IMR-90 (cell line): ENCODE measurements around the gene PRKCB. TPM values are rescaled to one million over a fixed set of nuclear protein-coding genes. Genes with fewer than 3 reads are reported as not detected.

Experiments
- ATAC-seq: fragments of 200-7000 bp; cut with Tn5 transposase; 2 replicates; pipeline ENCODE4 v1.9.1; 2020; ENCODE audit warnings: low read depth, mild to moderate bottlenecking, moderate library complexity
- BruUV-seq: library from RNA; stranded (reverse); fragments of 400-500 nt; replicated peaks from 2 replicates; lab custom pipeline; 2021; lab: Mats Ljungman, UMichigan
- CTCF ChIA-PET: fragments of 300-600 bp; formaldehyde crosslinking; extraction: SDS; loops from one replicate; lab custom pipeline; 2021; ENCODE audit warnings: antibody characterized with exemption; lab: Yijun Ruan, JAX
- POLR2A ChIA-PET: fragments of 300-600 bp; sonication (Branson Sonifier 250); formaldehyde crosslinking; loops from one replicate; lab custom pipeline; 2022; ENCODE audit warnings: antibody characterized with exemption; ENCODE audit not compliant: unreplicated experiment; lab: Charles Lee
- DNase-seq: peaks from one replicate; pipeline ENCODE4 v3.0.0; 2013
- H2AFZ ChIP-seq: replicated peaks from 2 replicates; pipeline ENCODE3; 2013; ENCODE audit warnings: low read length, mild to moderate bottlenecking; ENCODE audit not compliant: poor library complexity
- H2AK5ac ChIP-seq: 2 replicates; pipeline ENCODE4 v1.6.1; 2013; ENCODE audit warnings: low read depth, low read length, inconsistent platforms
- H2AK9ac ChIP-seq: replicated peaks from 2 replicates; pipeline ENCODE3; 2013; ENCODE audit warnings: mild to moderate bottlenecking, low read depth, low read length, moderate library complexity; ENCODE audit not compliant: poor library complexity
- H2BK120ac ChIP-seq: 2 replicates; pipeline ENCODE4 v1.6.1; 2013; ENCODE audit warnings: low read depth, low read length, inconsistent platforms
- H2BK15ac ChIP-seq: 3 replicates; pipeline ENCODE4 v1.6.1; 2013; ENCODE audit warnings: low read depth, low read length, inconsistent platforms
- H2BK20ac ChIP-seq: 2 replicates; pipeline ENCODE4 v1.6.1; 2013; ENCODE audit warnings: low read depth, mild to moderate bottlenecking, inconsistent platforms, low read length, moderate library complexity
- H2BK5ac ChIP-seq: 2 replicates; pipeline ENCODE4 v1.6.1; 2013; ENCODE audit warnings: mild to moderate bottlenecking, low read depth, low read length, inconsistent platforms; ENCODE audit not compliant: poor library complexity, severe bottlenecking
- H3K14ac ChIP-seq: replicated peaks from 2 replicates; pipeline ENCODE4 v1.6.1; 2013; ENCODE audit warnings: low read depth, low read length, inconsistent platforms
- H3K18ac ChIP-seq: 2 replicates; pipeline ENCODE4 v1.6.1; 2013; ENCODE audit warnings: low read depth, low read length, control low read depth
- H3K23ac ChIP-seq: 2 replicates; pipeline ENCODE4 v1.6.1; 2013; ENCODE audit warnings: low read depth, low read length, inconsistent platforms
- H3K27ac ChIP-seq: 2 replicates; pipeline ENCODE4 v1.5.1; 2013; ENCODE audit warnings: mild to moderate bottlenecking, control low read depth, low read length; ENCODE audit not compliant: insufficient read depth
- H3K27me3 ChIP-seq: 2 replicates; pipeline ENCODE4 v1.6.1; 2013; ENCODE audit warnings: low read length; ENCODE audit not compliant: control insufficient read depth, insufficient read depth
- H3K36me3 ChIP-seq: 2 replicates; pipeline ENCODE4 v1.6.1; 2013; ENCODE audit warnings: low read length, mixed read lengths; ENCODE audit not compliant: control insufficient read depth, insufficient read depth
- H3K4ac ChIP-seq: 2 replicates; pipeline ENCODE4 v1.6.1; 2013; ENCODE audit warnings: low read depth, low read length, inconsistent platforms
- H3K4me1 ChIP-seq: 2 replicates; pipeline ENCODE4 v1.6.1; 2013; ENCODE audit warnings: low read length, mixed read lengths; ENCODE audit not compliant: control insufficient read depth, insufficient read depth
- H3K4me2 ChIP-seq: 2 replicates; pipeline ENCODE4 v1.6.1; 2013; ENCODE audit warnings: low read depth, mild to moderate bottlenecking, control low read depth, low read length, moderate library complexity
- H3K4me3 ChIP-seq: 2 replicates; pipeline ENCODE4 v1.5.1; 2013; ENCODE audit warnings: low read depth, mild to moderate bottlenecking, control low read depth, low read length, moderate library complexity; ENCODE audit not compliant: insufficient read depth
- H3K56ac ChIP-seq: 2 replicates; pipeline ENCODE4 v1.6.1; 2013; ENCODE audit warnings: low read length, inconsistent platforms; ENCODE audit not compliant: insufficient read depth; ENCODE audit errors: extremely low read depth
- H3K79me1 ChIP-seq, 2 experiments: 2 replicates each; pipeline ENCODE4 v1.6.1; 2013; ENCODE audit warnings: low read length in 2 of 2, inconsistent platforms in 1 of 2, low read depth in 1 of 2
- H3K9ac ChIP-seq: 2 replicates; pipeline ENCODE4 v1.6.1; 2013; ENCODE audit warnings: low read depth, low read length, control low read depth
- H3K9me1 ChIP-seq: 2 replicates; pipeline ENCODE4 v1.6.1; 2013; ENCODE audit warnings: low read length, inconsistent platforms; ENCODE audit not compliant: insufficient read depth
- H3K9me3 ChIP-seq: 2 replicates; pipeline ENCODE4 v1.6.1; 2013; ENCODE audit warnings: low read length; ENCODE audit not compliant: control insufficient read depth, insufficient read depth
- H4K20me1 ChIP-seq: 2 replicates; pipeline ENCODE4 v1.6.1; 2013; ENCODE audit warnings: low read length, inconsistent platforms; ENCODE audit not compliant: insufficient read depth
- H4K5ac ChIP-seq: 2 replicates; pipeline ENCODE4 v1.6.1; 2013; ENCODE audit warnings: mild to moderate bottlenecking, low read depth, low read length, control low read depth
- H4K8ac ChIP-seq, 2 experiments: 2 replicates each; pipeline ENCODE4 v1.6.1; 2013; ENCODE audit warnings: low read depth in 2 of 2, low read length in 2 of 2, control low read depth in 1 of 2, inconsistent platforms in 1 of 2
- H4K91ac ChIP-seq: 2 replicates; pipeline ENCODE4 v1.6.1; 2013; ENCODE audit warnings: low read depth, low read length, inconsistent platforms; ENCODE audit not compliant: insufficient read depth
- CEBPB ChIP-seq: IDR thresholded peaks from 2 replicates; pipeline ENCODE4 v1.6.1; 2012; ENCODE audit warnings: low read depth, low read length, improper control_type of control experiment
- FOS ChIP-seq: fragments of 150-350 bp; IDR thresholded peaks from 2 replicates; pipeline ENCODE4 v1.6.1; 2016; ENCODE audit warnings: low read depth, low read length
- POLR2A ChIP-seq: IDR thresholded peaks from 2 replicates; pipeline ENCODE4 v1.6.1; 2012; ENCODE audit warnings: mild to moderate bottlenecking, low read depth, low read length
- WGBS, 2 experiments: methylation state at CpG; one replicate each; pipeline versions ENCODE4 v1.1.5 to v1.1.7; 2013; ENCODE audit warnings: missing lambda C conversion rate in 2 of 2; ENCODE audit not compliant: insufficient read length in 1 of 2; ENCODE audit errors: extremely low coverage in 2 of 2; 5-methylcytosine and 5-hydroxymethylcytosine counted together
- dilution Hi-C: fragments of 300-500 bp; cut with HindIII; formaldehyde crosslinking; loops from one replicate; pipeline ENCODE4 v1.14.3; 2018; ENCODE audit warnings: low sequenced_read_pairs; ENCODE audit not compliant: unreplicated experiment
- in situ Hi-C: fragments of 300-500 bp; cut with MboI; formaldehyde crosslinking; loops from 3 replicates; pipeline ENCODE4 v1.14.3; 2019; ENCODE audit warnings: low sequenced_read_pairs, inconsistent platforms, mixed read lengths
- intact Hi-C: fragments of 100-400 bp; cut with micrococcal nuclease; formaldehyde crosslinking; loops from 2 replicates; pipeline ENCODE4 v1.10.0; 2022
- polyA plus RNA-seq, 3 experiments: library from polyadenylated mRNA; depleted of rRNA; stranded (reverse); fragments of >200 nt; gene quantifications; 2 replicates each; pipeline ENCODE4 v1.2.3, GENCODE V29; 2012; ENCODE audit warnings: low replicate concordance in 1 of 3
- total RNA-seq: library from RNA; depleted of rRNA; stranded (reverse); fragments of >200 nt; gene quantifications from 2 replicates; pipeline ENCODE4 v1.2.3, GENCODE V29; 2012
- TF ChIP-seq, protein P1 (sequence below): fragments of 150-350 bp; IDR thresholded peaks from 2 replicates; pipeline ENCODE4 v1.6.1; 2016; ENCODE audit warnings: low read depth, mild to moderate bottlenecking, low read length, moderate library complexity, borderline replicate concordance

The PRKCB gene
- total and polyA plus RNA-seq, 2 of the 4 experiments (the other 2 are of a cell fraction): under 0.01 TPM; not detected in 1

DNA sequence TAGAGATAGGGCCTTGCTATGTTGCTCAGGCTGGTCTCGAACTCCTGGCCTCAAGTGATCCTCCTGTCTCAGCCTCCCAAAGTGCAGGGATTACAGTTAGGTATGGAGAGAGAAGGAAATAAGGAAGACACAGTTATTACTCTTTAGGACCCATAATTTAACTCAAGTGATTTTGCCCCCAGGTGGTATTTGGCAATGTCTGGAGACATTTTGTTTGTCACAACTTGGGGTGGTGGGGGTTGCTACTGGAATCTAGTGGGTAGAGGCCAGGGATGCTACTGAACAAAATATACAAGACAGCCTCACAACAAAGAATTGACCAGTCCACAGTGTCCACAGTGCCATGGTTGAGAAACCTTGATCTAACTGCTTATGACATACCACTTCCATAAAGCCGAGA, 64.1 kb downstream of the PRKCB start:
- intact Hi-C loops (no loop called here), in situ Hi-C loops (no loop called here)
- no peak for ATAC-seq

More for the DNA sequence above, 64.1 kb downstream of the PRKCB start:
- H2AK5ac ChIP-seq: no peak overlapping the region
- no peaks in the 10 kb centered on the region for H4K20me1 ChIP-seq
- no peak overlapping the region for H3K14ac ChIP-seq
- no peak overlapping the region for H2BK5ac ChIP-seq
- TF ChIP-seq, protein P1, sequence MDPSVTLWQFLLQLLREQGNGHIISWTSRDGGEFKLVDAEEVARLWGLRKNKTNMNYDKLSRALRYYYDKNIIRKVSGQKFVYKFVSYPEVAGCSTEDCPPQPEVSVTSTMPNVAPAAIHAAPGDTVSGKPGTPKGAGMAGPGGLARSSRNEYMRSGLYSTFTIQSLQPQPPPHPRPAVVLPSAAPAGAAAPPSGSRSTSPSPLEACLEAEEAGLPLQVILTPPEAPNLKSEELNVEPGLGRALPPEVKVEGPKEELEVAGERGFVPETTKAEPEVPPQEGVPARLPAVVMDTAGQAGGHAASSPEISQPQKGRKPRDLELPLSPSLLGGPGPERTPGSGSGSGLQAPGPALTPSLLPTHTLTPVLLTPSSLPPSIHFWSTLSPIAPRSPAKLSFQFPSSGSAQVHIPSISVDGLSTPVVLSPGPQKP: no peak
- TF ChIP-seq FOS: no peak
- TF ChIP-seq CEBPB: no peak
- TF ChIP-seq POLR2A: no peak
- H3K27ac ChIP-seq: no peak overlapping the region
- no peaks in the 10 kb centered on the region for H3K27me3 ChIP-seq
- no peak overlapping the region for H3K56ac ChIP-seq
- H4K8ac ChIP-seq: no peak overlapping the region
- H4K91ac ChIP-seq: no peak overlapping the region
- no peaks in the 10 kb centered on the region for H3K36me3 ChIP-seq
- WGBS, 2 experiments: no CpG with 5 or more reads among the region's 2 CpGs
- no peak overlapping the region for H2AK9ac ChIP-seq
- H3K4me1 ChIP-seq: no peaks in the 10 kb centered on the region
- no peak overlapping the region for H2AFZ ChIP-seq
- H3K18ac ChIP-seq: no peak overlapping the region
- H3K4ac ChIP-seq: no peak overlapping the region
- H2BK15ac ChIP-seq: no peak overlapping the region
- ChIA-PET POLR2A (no interaction called here), CTCF (no interaction called here)
- H3K4me3 ChIP-seq: no peak overlapping the region
- dilution Hi-C loops: no loop called here
- H2BK120ac ChIP-seq: no peak overlapping the region
- DNase-seq: no peak
- no TSS peak for BruUV-seq
- H3K9me3 ChIP-seq: no peaks in the 10 kb centered on the region
- H2BK20ac ChIP-seq: no peak overlapping the region
- H3K9me1 ChIP-seq: no peaks in the 10 kb centered on the region
- H3K79me1 ChIP-seq: no peaks in the 10 kb centered on the region
- no peak overlapping the region for H3K4me2 ChIP-seq
- no peak overlapping the region for H4K5ac ChIP-seq
- no peak overlapping the region for H3K23ac ChIP-seq
- no peak overlapping the region for H3K9ac ChIP-seq
